ENCODE data around the gene ALKBH4. TPM values are rescaled to one million over a fixed set of nuclear protein-coding genes. Genes with fewer than 3 reads are reported as not detected.
"Not testable (repeated sequence)": the region's sequence is repeated elsewhere in the genome, so short reads cannot be mapped to it uniquely, and the experiment has no call there.

The ALKBH4 gene
- total RNA-seq, 2 experiments from 2014 or later, result 6.1 to 9.1 TPM

DNA sequence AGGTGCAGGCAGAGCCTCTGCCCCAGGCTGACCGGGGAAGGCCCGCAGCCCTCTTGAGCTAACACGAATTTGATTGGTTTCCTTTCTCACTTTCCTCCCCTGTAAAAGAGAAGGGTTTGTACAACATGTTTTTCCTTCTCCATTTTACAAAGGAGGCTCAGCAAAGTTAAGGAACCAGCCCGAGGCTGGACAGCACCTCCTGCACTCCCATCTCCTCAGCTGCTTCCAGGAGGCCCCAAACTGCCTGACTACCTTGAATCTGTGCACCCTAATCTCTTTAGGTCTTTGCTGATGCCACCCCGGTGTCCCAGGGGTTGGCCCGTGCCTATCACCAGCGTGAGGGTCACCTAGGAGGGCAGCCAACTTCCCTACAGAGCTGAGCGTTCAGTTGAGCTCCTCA lies 4.2 kb downstream of the ALKBH4 start:
- Mint-ChIP-seq H3K27ac (no peak overlapping the region), H3K9me3 (ENCODE audit: low read depth) (no peaks in the 10 kb centered on the region), H3K4me3 (no peak overlapping the region), H3K36me3 (ENCODE audit: low read depth) (peaks cover 9% of the 10 kb centered on the region), H3K27me3 (no peaks in the 10 kb centered on the region), H3K4me1 (peaks cover 14% of the 10 kb centered on the region)
- DNase-seq (no peak), ATAC-seq (no peak)
- CTCF ChIA-PET, result no interaction called here
- intact Hi-C loops (cut with DNase I, micrococcal nuclease), result loop anchor here (10.0 kb wide), 2 partner anchors 176 to 1136 kb away; partner anchors contain the start of genes IFT22 (in 1 of the 2) and SH2B2 (in 1 of the 2)
- POLR2A ChIA-PET, result no interaction called here

GRCh38 chr7:102459221-102459844 lies 5.3 kb downstream of the ALKBH4 start:
- no peak overlapping the region for H3K27ac Mint-ChIP-seq
- H3K27me3 Mint-ChIP-seq, result no peaks in the 10 kb centered on the region
- no peak for ATAC-seq
- DNase-seq, result no peak
- POLR2A ChIA-PET, result no interaction called here
- no peak overlapping the region for H3K4me3 Mint-ChIP-seq
- peaks cover 11% of the 10 kb centered on the region for H3K36me3 Mint-ChIP-seq (ENCODE audit: low read depth)
- CTCF ChIA-PET, result no interaction called here
- intact Hi-C loops (cut with DNase I, micrococcal nuclease), result no loop called here
- no peaks in the 10 kb centered on the region for H3K9me3 Mint-ChIP-seq (ENCODE audit: low read depth)
- H3K4me1 Mint-ChIP-seq, result peaks cover 13% of the 10 kb centered on the region

DNA sequence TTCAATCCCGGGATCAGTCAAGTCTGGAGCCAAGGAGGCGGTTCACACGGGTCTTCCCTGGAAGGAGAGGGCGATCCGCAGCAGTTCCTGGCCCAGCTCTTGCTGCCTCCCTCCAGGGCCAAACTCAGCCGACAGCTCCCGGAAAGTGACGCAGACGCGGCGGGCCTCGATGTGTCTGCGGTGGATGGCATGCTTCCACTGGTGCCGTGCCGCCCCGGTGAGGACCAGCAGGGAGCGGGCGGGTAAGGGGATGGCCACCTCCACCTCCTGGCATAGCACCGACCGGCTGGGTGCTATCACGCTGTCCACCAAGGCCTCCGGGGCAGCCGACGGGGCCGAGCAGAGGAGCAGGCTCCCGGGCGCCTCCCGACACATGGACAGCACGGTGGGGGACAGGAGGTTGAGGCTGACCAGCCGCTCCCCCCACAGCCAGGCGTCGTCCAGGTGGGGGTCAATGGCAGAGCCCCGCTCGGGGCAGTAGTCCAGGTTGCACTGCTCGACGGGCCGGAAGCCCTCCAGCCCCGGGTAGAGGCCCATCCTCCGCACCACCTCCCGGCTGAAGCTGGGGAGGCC lies 7.2 kb downstream of the ALKBH4 start:
- ATAC-seq, result no peak
- ChIA-PET POLR2A (no interaction called here), CTCF (no interaction called here)
- DNase-seq, result no peak
- Mint-ChIP-seq H3K27ac (no peak overlapping the region), H3K9me3 (ENCODE audit: low read depth) (no peaks in the 10 kb centered on the region), H3K4me1 (peaks cover under 1% of the 10 kb centered on the region), H3K27me3 (no peaks in the 10 kb centered on the region), H3K4me3 (no peak overlapping the region), H3K36me3 (ENCODE audit: low read depth) (peaks cover 11% of the 10 kb centered on the region)
- intact Hi-C loops (cut with DNase I, micrococcal nuclease), result no loop called here

- DNase-seq (no peak), ATAC-seq (no peak)
- Mint-ChIP-seq H3K27ac (no peak overlapping the region), H3K36me3 (ENCODE audit: low read depth) (peaks cover 11% of the 10 kb centered on the region), H3K9me3 (ENCODE audit: low read depth) (no peaks in the 10 kb centered on the region), H3K4me3 (no peak overlapping the region), H3K27me3 (no peaks in the 10 kb centered on the region), H3K4me1 (no peaks in the 10 kb centered on the region)
- intact Hi-C loops (cut with DNase I, micrococcal nuclease), result no loop called here
- POLR2A ChIA-PET, result no interaction called here
- CTCF ChIA-PET, result interaction anchor here (0.6 to 1.9 kb wide), 4 partner anchors 9 to 586 kb away, joined by 3 to 7 read pairs (median 3); no protein-coding TSS in a partner anchor
Measured at GRCh38 chr7:102456327-102456726, 8.3 kb downstream of the ALKBH4 start.

GRCh38 chr7:102455596-102455995 lies 9.1 kb downstream of the ALKBH4 start:
- Mint-ChIP-seq H3K27ac (no peak overlapping the region), H3K4me3 (no peak overlapping the region), H3K36me3 (ENCODE audit: low read depth) (peaks cover 11% of the 10 kb centered on the region), H3K4me1 (no peaks in the 10 kb centered on the region), H3K9me3 (ENCODE audit: low read depth) (no peaks in the 10 kb centered on the region), H3K27me3 (no peaks in the 10 kb centered on the region)
- POLR2A ChIA-PET, result no interaction called here
- ATAC-seq (no peak), DNase-seq (no peak)
- intact Hi-C loops (cut with DNase I, micrococcal nuclease), result no loop called here
- CTCF ChIA-PET, result interaction anchor here (0.6 to 1.9 kb wide), 3 partner anchors 10 to 585 kb away, joined by 3 to 7 read pairs (median 3); no protein-coding TSS in a partner anchor

DNA sequence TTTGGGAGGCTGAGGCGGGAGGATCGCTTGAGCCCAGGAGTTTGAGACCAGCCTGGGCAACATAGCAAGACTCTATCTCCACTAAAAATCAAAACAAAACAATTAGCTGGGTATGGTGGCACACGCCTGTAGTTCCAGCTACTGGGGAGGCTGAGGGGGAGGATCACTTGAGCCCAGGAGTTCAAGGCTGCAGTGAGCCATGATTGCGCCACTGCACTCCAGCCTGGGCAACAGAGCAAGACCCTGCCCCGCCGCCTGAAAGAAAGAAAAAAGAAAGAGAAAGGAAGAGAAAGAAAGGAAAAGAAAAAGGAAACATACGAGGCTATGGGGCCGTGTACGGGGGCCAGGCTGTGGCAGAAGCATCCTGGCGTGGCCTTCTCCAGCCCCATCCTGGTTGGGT lies 9.7 kb downstream of the ALKBH4 start:
- CTCF ChIA-PET, result interaction anchor here (1.9 kb wide), 1 partner anchor 10 kb away, joined by 7 read pairs; no protein-coding TSS in a partner anchor
- DNase-seq; H3K9me3 Mint-ChIP-seq (ENCODE audit: low read depth); ATAC-seq; H3K4me3 Mint-ChIP-seq; H3K27ac Mint-ChIP-seq; H3K27me3 Mint-ChIP-seq; intact Hi-C loops (cut with DNase I, micrococcal nuclease); H3K4me1 Mint-ChIP-seq: not testable (repeated sequence)
- H3K36me3 Mint-ChIP-seq (ENCODE audit: low read depth), result peaks cover 11% of the 10 kb centered on the region
- POLR2A ChIA-PET, result interaction anchor here (0.5 kb wide), 1 partner anchor 33 kb away, joined by 8 read pairs; no protein-coding TSS in a partner anchor

- Mint-ChIP-seq H3K4me1 (no peaks in the 10 kb centered on the region), H3K4me3 (no peak overlapping the region), H3K9me3 (ENCODE audit: low read depth) (no peaks in the 10 kb centered on the region), H3K27ac (no peak overlapping the region), H3K27me3 (no peaks in the 10 kb centered on the region), H3K36me3 (ENCODE audit: low read depth) (peaks cover 11% of the 10 kb centered on the region)
- ATAC-seq, result no peak
- no peak for DNase-seq
- ChIA-PET CTCF (no interaction called here), POLR2A (no interaction called here)
- intact Hi-C loops (cut with DNase I, micrococcal nuclease), result no loop called here
Measured at GRCh38 chr7:102454468-102454867, 10.2 kb downstream of the ALKBH4 start.

GRCh38 chr7:102453319-102453718 lies 11.3 kb downstream of the ALKBH4 start:
- Mint-ChIP-seq H3K27ac (no peak overlapping the region), H3K4me1 (no peaks in the 10 kb centered on the region), H3K27me3 (no peaks in the 10 kb centered on the region), H3K9me3 (ENCODE audit: low read depth) (no peaks in the 10 kb centered on the region), H3K4me3 (no peak overlapping the region), H3K36me3 (ENCODE audit: low read depth) (peaks cover 6% of the 10 kb centered on the region)
- ATAC-seq (no peak), DNase-seq (no peak)
- POLR2A ChIA-PET, result no interaction called here
- CTCF ChIA-PET, result no interaction called here
- intact Hi-C loops (cut with DNase I, micrococcal nuclease), result no loop called here

- no peak overlapping the region for H3K27ac Mint-ChIP-seq
- ChIA-PET CTCF (interaction anchor here (0.6 kb wide), 2 partner anchors 55 to 1888 kb away, joined by 3 read pairs; no protein-coding TSS in a partner anchor), POLR2A (no interaction called here)
- ATAC-seq (no peak), DNase-seq (no peak)
- peaks cover 6% of the 10 kb centered on the region for H3K36me3 Mint-ChIP-seq (ENCODE audit: low read depth)
- no peak overlapping the region for H3K4me3 Mint-ChIP-seq
- intact Hi-C loops (cut with DNase I, micrococcal nuclease), result no loop called here
- H3K9me3 Mint-ChIP-seq (ENCODE audit: low read depth), result no peaks in the 10 kb centered on the region
- H3K4me1 Mint-ChIP-seq, result no peaks in the 10 kb centered on the region
- H3K27me3 Mint-ChIP-seq, result no peaks in the 10 kb centered on the region
Measured at GRCh38 chr7:102452451-102452850, 12.2 kb downstream of the ALKBH4 start.

DNA sequence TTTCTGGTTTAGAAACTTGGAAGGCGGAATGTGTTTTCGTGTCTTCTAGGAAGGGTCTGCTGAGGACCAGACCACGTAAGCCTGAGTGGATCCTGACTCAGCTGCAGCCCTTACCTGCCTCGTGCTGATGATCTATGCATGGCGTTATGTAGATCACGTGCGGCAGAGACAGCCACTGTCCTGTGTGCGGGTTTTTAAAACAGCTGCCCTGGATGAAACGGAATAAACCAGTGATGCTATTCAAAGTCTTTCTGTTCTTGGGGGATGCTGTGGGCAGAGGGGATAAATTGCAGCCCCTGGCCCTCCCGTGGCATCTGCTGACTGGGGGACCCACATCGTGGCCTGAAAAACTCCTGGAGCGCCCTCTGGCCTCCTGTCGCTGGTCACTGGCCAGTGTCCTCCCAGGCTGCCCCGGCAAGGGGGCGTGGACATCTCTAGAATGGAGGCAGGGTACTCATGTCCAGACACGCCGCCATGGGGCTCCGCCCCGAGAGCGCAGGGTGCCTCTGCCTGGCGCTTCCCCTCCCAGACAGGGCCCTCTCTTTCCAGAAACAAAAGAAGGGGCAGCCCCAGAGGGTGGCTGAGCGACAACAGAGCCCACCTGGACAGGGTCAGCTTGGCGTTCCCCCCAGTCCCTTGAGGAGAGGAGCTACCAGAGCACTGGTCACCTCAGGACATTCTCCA lies 13.2 kb downstream of the ALKBH4 start:
- peaks cover 4% of the 10 kb centered on the region for H3K36me3 Mint-ChIP-seq (ENCODE audit: low read depth)
- no peaks in the 10 kb centered on the region for H3K9me3 Mint-ChIP-seq (ENCODE audit: low read depth)
- H3K4me1 Mint-ChIP-seq, result no peaks in the 10 kb centered on the region
- intact Hi-C loops (cut with DNase I, micrococcal nuclease), result no loop called here
- H3K27me3 Mint-ChIP-seq, result no peaks in the 10 kb centered on the region
- DNase-seq, result no peak
- no peak for ATAC-seq
- POLR2A ChIA-PET, result no interaction called here
- H3K4me3 Mint-ChIP-seq, result no peak overlapping the region
- CTCF ChIA-PET, result interaction anchor here (0.6 kb wide), 2 partner anchors 54 to 1887 kb away, joined by 3 read pairs; no protein-coding TSS in a partner anchor
- no peak overlapping the region for H3K27ac Mint-ChIP-seq

DNA sequence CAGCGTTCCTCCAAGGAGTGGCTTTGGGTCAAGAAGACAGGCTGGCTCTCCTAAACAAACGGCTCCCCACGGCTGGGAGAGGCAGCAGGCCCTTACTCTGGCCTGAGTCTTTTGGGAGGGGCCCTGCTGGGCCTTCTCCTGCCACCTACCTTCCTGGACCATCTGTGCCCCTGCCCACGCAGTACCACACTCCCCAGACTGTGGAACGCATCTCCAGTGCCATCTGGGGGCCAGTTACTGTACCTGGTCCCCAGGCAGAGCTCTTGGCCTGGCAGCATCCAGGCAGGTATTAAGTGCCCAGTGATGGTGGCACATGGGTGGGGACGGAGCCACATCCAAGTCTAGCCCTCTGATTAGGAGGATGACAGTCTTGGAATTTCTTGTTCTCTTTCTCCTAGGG lies 14.4 kb downstream of the ALKBH4 start:
- intact Hi-C loops (cut with DNase I, micrococcal nuclease), result loop anchor here (1.0 kb wide), 3 partner anchors 38 to 171 kb away; no protein-coding TSS in a partner anchor
- ATAC-seq (peak; percentile 91), DNase-seq (peak; percentile 71)
- Mint-ChIP-seq H3K27me3 (no peaks in the 10 kb centered on the region), H3K36me3 (ENCODE audit: low read depth) (peaks cover 4% of the 10 kb centered on the region), H3K4me1 (no peaks in the 10 kb centered on the region), H3K27ac (no peak overlapping the region), H3K4me3 (no peak overlapping the region), H3K9me3 (ENCODE audit: low read depth) (no peaks in the 10 kb centered on the region)
- ChIA-PET POLR2A (no interaction called here), CTCF (interaction anchor here (0.6 to 1.8 kb wide), 8 partner anchors 10 to 1786 kb away, joined by 3 to 7 read pairs (median 4); no protein-coding TSS in a partner anchor)

Measured in activated CD4-positive, alpha-beta T cell treated with anti-CD3 and anti-CD28 coated beads for 36 hours (primary cell).